ENCODE results near the gene SLC23A2.

The SLC23A2 gene

GRCh38 chr20:4904127-4904860 lies 97.0 kb downstream of the SLC23A2 start:
- H4K20me1 ChIP-seq (ENCODE audit: control insufficient read depth, insufficient read depth, low read depth, low read length) = no peaks in the 10 kb centered on the region
- H3K4me3 ChIP-seq (ENCODE audit: low read length) = no peak overlapping the region
- H3K27me3 ChIP-seq (ENCODE audit: control insufficient read depth, low read length) = no peaks in the 10 kb centered on the region

GRCh38 chr20:4902788-4903187 lies 98.5 kb downstream of the SLC23A2 start:
- Histone ChIP-seq H3K36me3 (ENCODE audit: control insufficient read depth, low read length) (peaks cover 55% of the 10 kb centered on the region), H3F3A (ENCODE audit: control insufficient read depth, insufficient read depth) (no peaks in the 10 kb centered on the region), H3K4me3 (ENCODE audit: low read length) (no peak overlapping the region), H3K4me1 (ENCODE audit: control insufficient read depth, low read length) (peaks cover 8% of the 10 kb centered on the region), H3K27me3 (ENCODE audit: control insufficient read depth, low read length) (no peaks in the 10 kb centered on the region), H3K9me3 (ENCODE audit: control insufficient read depth, insufficient read depth, low read length) (no peaks in the 10 kb centered on the region), H4K20me1 (ENCODE audit: control insufficient read depth, insufficient read depth, low read depth, low read length) (no peaks in the 10 kb centered on the region), H3K27ac (ENCODE audit: low read depth, low read length) (no peak overlapping the region), H3K79me2 (ENCODE audit: control insufficient read depth, low read length) (peaks cover 23% of the 10 kb centered on the region), H3K9me2 (replicated peaks; ENCODE audit: control insufficient read depth, low read length) (no peaks in the 10 kb centered on the region), H3K4me2 (ENCODE audit: low read length) (no peak overlapping the region)
- TF ChIP-seq EZH2phosphoT487 (IDR thresholded peaks at IDR 0.05; ENCODE audit: borderline replicate concordance, low read length) (no peak), CTCF (IDR thresholded peaks at IDR 0.05; ENCODE audit: low read depth, low read length, poor library complexity, severe bottlenecking) (no peak)

More at GRCh38 chr20:4904127-4904860, 97.0 kb downstream of the SLC23A2 start:
- H3K27ac ChIP-seq (ENCODE audit: low read depth, low read length) = no peak overlapping the region
- no peaks in the 10 kb centered on the region for H3K9me2 ChIP-seq (replicated peaks; ENCODE audit: control insufficient read depth, low read length)
- TF ChIP-seq EZH2phosphoT487 (IDR thresholded peaks at IDR 0.05; ENCODE audit: borderline replicate concordance, low read length) (no peak), CTCF (IDR thresholded peaks at IDR 0.05; ENCODE audit: low read depth, low read length, poor library complexity, severe bottlenecking) (no peak)
- H3K79me2 ChIP-seq (ENCODE audit: control insufficient read depth, low read length) = peaks cover 26% of the 10 kb centered on the region
- peaks cover 55% of the 10 kb centered on the region for H3K36me3 ChIP-seq (ENCODE audit: control insufficient read depth, low read length)
- no peaks in the 10 kb centered on the region for H3K9me3 ChIP-seq (ENCODE audit: control insufficient read depth, insufficient read depth, low read length)
- H3K4me2 ChIP-seq (ENCODE audit: low read length) = no peak overlapping the region
- H3F3A ChIP-seq (ENCODE audit: control insufficient read depth, insufficient read depth) = no peaks in the 10 kb centered on the region
- no peaks in the 10 kb centered on the region for H3K4me1 ChIP-seq (ENCODE audit: control insufficient read depth, low read length)

- H3K4me3 ChIP-seq (ENCODE audit: low read length) = no peak overlapping the region
- TF ChIP-seq EZH2phosphoT487 (IDR thresholded peaks at IDR 0.05; ENCODE audit: borderline replicate concordance, low read length) (no peak), CTCF (IDR thresholded peaks at IDR 0.05; ENCODE audit: low read depth, low read length, poor library complexity, severe bottlenecking) (no peak)
- H3K79me2 ChIP-seq (ENCODE audit: control insufficient read depth, low read length) = peaks cover 23% of the 10 kb centered on the region
- peaks cover 54% of the 10 kb centered on the region for H3K36me3 ChIP-seq (ENCODE audit: control insufficient read depth, low read length)
- H3K9me3 ChIP-seq (ENCODE audit: control insufficient read depth, insufficient read depth, low read length) = no peaks in the 10 kb centered on the region
- H3K9me2 ChIP-seq (replicated peaks; ENCODE audit: control insufficient read depth, low read length) = no peaks in the 10 kb centered on the region
- no peak overlapping the region for H3K4me2 ChIP-seq (ENCODE audit: low read length)
- no peaks in the 10 kb centered on the region for H4K20me1 ChIP-seq (ENCODE audit: control insufficient read depth, insufficient read depth, low read depth, low read length)
- no peaks in the 10 kb centered on the region for H3K27me3 ChIP-seq (ENCODE audit: control insufficient read depth, low read length)
- H3F3A ChIP-seq (ENCODE audit: control insufficient read depth, insufficient read depth) = no peaks in the 10 kb centered on the region
- H3K4me1 ChIP-seq (ENCODE audit: control insufficient read depth, low read length) = peaks cover 23% of the 10 kb centered on the region
- no peak overlapping the region for H3K27ac ChIP-seq (ENCODE audit: low read depth, low read length)
Measured at GRCh38 chr20:4901031-4901818, 100.1 kb downstream of the SLC23A2 start.
